Activated naive CD8-positive, alpha-beta T cell (primary cell): ENCODE measurements around the gene CBLL1.

ENCODE experiments used
- H3K27ac Mint-ChIP-seq: one replicate; pipeline ENCODE4 v1.8.0; 2021; ENCODE audit warnings: mixed read lengths
- H3K27me3 Mint-ChIP-seq: one replicate; pipeline ENCODE4 v1.8.0; 2021; ENCODE audit warnings: mixed read lengths
- H3K36me3 Mint-ChIP-seq: one replicate; pipeline ENCODE4 v1.8.0; 2021; ENCODE audit warnings: mixed read lengths
- H3K4me1 Mint-ChIP-seq: one replicate; pipeline ENCODE4 v1.8.0; 2021; ENCODE audit warnings: low read depth, mixed read lengths
- H3K4me3 Mint-ChIP-seq: one replicate; pipeline ENCODE4 v1.8.0; 2021; ENCODE audit warnings: mild to moderate bottlenecking, mixed read lengths
- H3K9me3 Mint-ChIP-seq: one replicate; pipeline ENCODE4 v1.8.0; 2021; ENCODE audit warnings: low read depth, mixed read lengths

Gene CBLL1

GRCh38 chr7:107779647-107780099 lies 35.7 kb downstream of the CBLL1 start:
- H3K27ac Mint-ChIP-seq = no peak overlapping the region
- H3K4me3 Mint-ChIP-seq = no peak overlapping the region
- no peaks in the 10 kb centered on the region for H3K9me3 Mint-ChIP-seq
- H3K27me3 Mint-ChIP-seq = no peaks in the 10 kb centered on the region
- H3K4me1 Mint-ChIP-seq = no peaks in the 10 kb centered on the region
- peaks cover 3% of the 10 kb centered on the region for H3K36me3 Mint-ChIP-seq

- H3K27me3 Mint-ChIP-seq = no peaks in the 10 kb centered on the region
- no peaks in the 10 kb centered on the region for H3K36me3 Mint-ChIP-seq
- no peak overlapping the region for H3K4me3 Mint-ChIP-seq
- H3K9me3 Mint-ChIP-seq = no peaks in the 10 kb centered on the region
- H3K27ac Mint-ChIP-seq = no peak overlapping the region
- H3K4me1 Mint-ChIP-seq = peaks cover 11% of the 10 kb centered on the region
Observed at GRCh38 chr7:107782374-107782773, 38.4 kb downstream of the CBLL1 start.

GRCh38 chr7:107783648-107784047 lies 39.7 kb downstream of the CBLL1 start:
- no peak overlapping the region for H3K4me3 Mint-ChIP-seq
- H3K27me3 Mint-ChIP-seq = no peaks in the 10 kb centered on the region
- no peak overlapping the region for H3K27ac Mint-ChIP-seq
- peaks cover 11% of the 10 kb centered on the region for H3K4me1 Mint-ChIP-seq
- no peaks in the 10 kb centered on the region for H3K9me3 Mint-ChIP-seq
- no peaks in the 10 kb centered on the region for H3K36me3 Mint-ChIP-seq

- no peak overlapping the region for H3K4me3 Mint-ChIP-seq
- peaks cover 11% of the 10 kb centered on the region for H3K4me1 Mint-ChIP-seq
- no peaks in the 10 kb centered on the region for H3K9me3 Mint-ChIP-seq
- no peaks in the 10 kb centered on the region for H3K27me3 Mint-ChIP-seq
- no peaks in the 10 kb centered on the region for H3K36me3 Mint-ChIP-seq
- H3K27ac Mint-ChIP-seq = no peak overlapping the region
Observed at GRCh38 chr7:107785170-107785569, 41.2 kb downstream of the CBLL1 start.

- peaks cover 1% of the 10 kb centered on the region for H3K27me3 Mint-ChIP-seq
- no peak overlapping the region for H3K4me3 Mint-ChIP-seq
- peaks cover 11% of the 10 kb centered on the region for H3K4me1 Mint-ChIP-seq
- no peaks in the 10 kb centered on the region for H3K36me3 Mint-ChIP-seq
- no peaks in the 10 kb centered on the region for H3K9me3 Mint-ChIP-seq
- no peak overlapping the region for H3K27ac Mint-ChIP-seq
Observed at GRCh38 chr7:107785926-107786325, 42.0 kb downstream of the CBLL1 start.

- H3K36me3 Mint-ChIP-seq = no peaks in the 10 kb centered on the region
- peaks cover 11% of the 10 kb centered on the region for H3K4me1 Mint-ChIP-seq
- no peak overlapping the region for H3K27ac Mint-ChIP-seq
- no peaks in the 10 kb centered on the region for H3K9me3 Mint-ChIP-seq
- no peak overlapping the region for H3K4me3 Mint-ChIP-seq
- H3K27me3 Mint-ChIP-seq = peaks cover 1% of the 10 kb centered on the region
Observed at GRCh38 chr7:107788216-107788615, 44.3 kb downstream of the CBLL1 start.

- Mint-ChIP-seq H3K27ac (no peak overlapping the region), H3K27me3 (peaks cover 1% of the 10 kb centered on the region), H3K36me3 (no peaks in the 10 kb centered on the region), H3K9me3 (no peaks in the 10 kb centered on the region), H3K4me3 (no peak overlapping the region), H3K4me1 (peaks cover 11% of the 10 kb centered on the region)
Observed at GRCh38 chr7:107788662-107789061, 44.7 kb downstream of the CBLL1 start.

GRCh38 chr7:107789647-107790046 lies 45.7 kb downstream of the CBLL1 start:
- no peak overlapping the region for H3K27ac Mint-ChIP-seq
- no peaks in the 10 kb centered on the region for H3K9me3 Mint-ChIP-seq
- H3K36me3 Mint-ChIP-seq = no peaks in the 10 kb centered on the region
- H3K4me3 Mint-ChIP-seq = no peak overlapping the region
- H3K27me3 Mint-ChIP-seq = peaks cover 1% of the 10 kb centered on the region
- peaks cover 11% of the 10 kb centered on the region for H3K4me1 Mint-ChIP-seq

- Mint-ChIP-seq H3K27me3 (peaks cover 8% of the 10 kb centered on the region), H3K36me3 (peaks cover 2% of the 10 kb centered on the region), H3K4me3 (no peak overlapping the region), H3K9me3 (no peaks in the 10 kb centered on the region), H3K4me1 (no peaks in the 10 kb centered on the region), H3K27ac (no peak overlapping the region)
Observed at GRCh38 chr7:107792364-107792763, 48.4 kb downstream of the CBLL1 start.

GRCh38 chr7:107799647-107800264 lies 55.8 kb downstream of the CBLL1 start:
- no peaks in the 10 kb centered on the region for H3K4me1 Mint-ChIP-seq
- H3K36me3 Mint-ChIP-seq = peaks cover 2% of the 10 kb centered on the region
- no peaks in the 10 kb centered on the region for H3K9me3 Mint-ChIP-seq
- H3K4me3 Mint-ChIP-seq = no peak overlapping the region
- H3K27ac Mint-ChIP-seq = no peak overlapping the region
- H3K27me3 Mint-ChIP-seq = peaks cover 10% of the 10 kb centered on the region

GRCh38 chr7:107803009-107803610 lies 59.2 kb downstream of the CBLL1 start, which contains the start of gene SLC26A3:
Gene SLC26A3 (minus strand): TSS chr7:107803223. CDS start chr7:107794509, 8,714 bp downstream.
- Mint-ChIP-seq H3K36me3 (no peaks in the 10 kb centered on the region), H3K4me3 (no peak within 1 kb of the TSS), H3K27me3 (peaks cover 3% of the 10 kb centered on the region), H3K4me1 (no peaks in the 10 kb centered on the region), H3K27ac (no peak within 1 kb of the TSS), H3K9me3 (no peaks in the 10 kb centered on the region)

- no peaks in the 10 kb centered on the region for H3K36me3 Mint-ChIP-seq
- H3K9me3 Mint-ChIP-seq = no peaks in the 10 kb centered on the region
- H3K27me3 Mint-ChIP-seq = no peaks in the 10 kb centered on the region
- H3K27ac Mint-ChIP-seq = no peak overlapping the region
- H3K4me3 Mint-ChIP-seq = no peak overlapping the region
- peaks cover 3% of the 10 kb centered on the region for H3K4me1 Mint-ChIP-seq
Observed at GRCh38 chr7:107809179-107809578, 65.2 kb downstream of the CBLL1 start.

- no peaks in the 10 kb centered on the region for H3K27me3 Mint-ChIP-seq
- peaks cover 8% of the 10 kb centered on the region for H3K4me1 Mint-ChIP-seq
- no peak overlapping the region for H3K27ac Mint-ChIP-seq
- H3K36me3 Mint-ChIP-seq = no peaks in the 10 kb centered on the region
- no peaks in the 10 kb centered on the region for H3K9me3 Mint-ChIP-seq
- H3K4me3 Mint-ChIP-seq = no peak overlapping the region
Observed at GRCh38 chr7:107810626-107811025, 66.7 kb downstream of the CBLL1 start.
